Endodermal cell (in vitro differentiated cells): Measurements from ENCODE around the gene TCF4. TPM values are rescaled to one million over a fixed set of nuclear protein-coding genes. Genes with fewer than 3 reads are reported as not detected.

Source experiments
- DNase-seq: peaks from one replicate; pipeline ENCODE4 v3.0.0-alpha.2; 2017
- H3K27ac ChIP-seq: 2 replicates; pipeline ENCODE4 v1.5.1; 2013; ENCODE audit warnings: mild to moderate bottlenecking, low read depth, low read length, moderate library complexity
- H3K27me3 ChIP-seq: 2 replicates; pipeline ENCODE4 v1.6.1; 2013; ENCODE audit warnings: mild to moderate bottlenecking, low read length, moderate library complexity; ENCODE audit not compliant: insufficient read depth, control insufficient read depth, poor library complexity, severe bottlenecking
- H3K36me3 ChIP-seq: 2 replicates; pipeline ENCODE4 v1.7.0; 2013; ENCODE audit warnings: mild to moderate bottlenecking, low read length, moderate library complexity; ENCODE audit not compliant: control insufficient read depth, insufficient read depth
- H3K4me1 ChIP-seq: one replicate; pipeline ENCODE4 v1.7.0; 2013; ENCODE audit warnings: low read length; ENCODE audit not compliant: control insufficient read depth, insufficient read depth
- H3K4me3 ChIP-seq: 2 replicates; pipeline ENCODE4 v1.5.1; 2013; ENCODE audit warnings: mild to moderate bottlenecking, low read length, moderate library complexity
- H3K9ac ChIP-seq: 2 replicates; pipeline ENCODE4 v1.6.1; 2013; ENCODE audit warnings: mild to moderate bottlenecking, low read length, moderate library complexity; ENCODE audit not compliant: poor library complexity, severe bottlenecking; ENCODE audit errors: extremely low read depth
- H3K9me3 ChIP-seq: 2 replicates; pipeline ENCODE4 v1.6.1; 2013; ENCODE audit warnings: mild to moderate bottlenecking, low read length, moderate library complexity; ENCODE audit not compliant: control insufficient read depth
- H3K27ac Mint-ChIP-seq: 2 replicates; pipeline ENCODE4 v1.8.0; 2020; ENCODE audit warnings: mixed read lengths
- H3K27me3 Mint-ChIP-seq: 2 replicates; pipeline ENCODE4 v1.8.0; 2021; ENCODE audit warnings: mild to moderate bottlenecking, mixed read lengths; ENCODE audit not compliant: insufficient read depth
- H3K36me3 Mint-ChIP-seq: 2 replicates; pipeline ENCODE4 v1.8.0; 2020; ENCODE audit warnings: low read depth, mixed read lengths
- H3K4me1 Mint-ChIP-seq: 2 replicates; pipeline ENCODE4 v1.8.0; 2020; ENCODE audit warnings: mixed read lengths
- H3K4me3 Mint-ChIP-seq: 2 replicates; pipeline ENCODE4 v1.8.0; 2020; ENCODE audit warnings: mild to moderate bottlenecking, moderate library complexity, mixed read lengths
- H3K9me3 Mint-ChIP-seq: 2 replicates; pipeline ENCODE4 v1.8.0; 2020; ENCODE audit warnings: mild to moderate bottlenecking, mixed read lengths
- CTCF ChIP-seq: fragments of 200-600 bp; sonication (generic); conservative IDR thresholded peaks from 2 replicates; pipeline ENCODE4 v1.5.0; 2021; ENCODE audit warnings: antibody characterized with exemption, mild to moderate bottlenecking
- WGBS, 2 experiments: methylation state at CpG; one replicate each; pipeline versions ENCODE4 v1.1.5 to v1.1.7; 2013; ENCODE audit warnings: missing lambda C conversion rate in 2 of 2, mixed read lengths in 1 of 2; ENCODE audit not compliant: insufficient coverage in 1 of 2, insufficient read length in 1 of 2; 5-methylcytosine and 5-hydroxymethylcytosine counted together
- total RNA-seq, 2 donors: library from RNA; stranded (reverse); fragmentation: NEBNext Ultra II Directional in 1 of 2; extraction: Animal tissue kit (Norgen Biotek cat#: 25700) in 1 of 2; gene quantifications; 2 replicates in 1 of 2; 3 replicates in 1 of 2; pipeline ENCODE4 v1.2.1, GENCODE V29; 2021

Gene TCF4
- total RNA-seq, 2 donors from 2014 or later = 40.4 to 58.5 TPM

GRCh38 chr18:55486936-55487335, 101.1 kb downstream of the TCF4 start:
- Histone ChIP-seq H3K27ac (no peak overlapping the region), H3K4me1 (peaks cover 5% of the 10 kb centered on the region), H3K4me3 (no peak overlapping the region), H3K9me3 (no peaks in the 10 kb centered on the region), H3K27me3 (no peaks in the 10 kb centered on the region), H3K36me3 (no peaks in the 10 kb centered on the region), H3K9ac (no peak overlapping the region)
- Mint-ChIP-seq H3K36me3 (no peaks in the 10 kb centered on the region), H3K27ac (no peak overlapping the region), H3K27me3 (no peaks in the 10 kb centered on the region), H3K4me3 (no peak overlapping the region), H3K9me3 (no peaks in the 10 kb centered on the region), H3K4me1 (peaks cover 25% of the 10 kb centered on the region)
- WGBS, 2 experiments = 90 to 100% methylated on average over 1 to 3 of the region's 3 CpGs
- DNase-seq = no peak
- no peak for TF ChIP-seq CTCF

- DNase-seq = no peak
- Mint-ChIP-seq H3K4me3 (no peak overlapping the region), H3K27ac (no peak overlapping the region), H3K27me3 (no peaks in the 10 kb centered on the region), H3K4me1 (peaks cover 20% of the 10 kb centered on the region), H3K9me3 (no peaks in the 10 kb centered on the region), H3K36me3 (no peaks in the 10 kb centered on the region)
- Histone ChIP-seq H3K9me3 (no peaks in the 10 kb centered on the region), H3K27me3 (no peaks in the 10 kb centered on the region), H3K9ac (no peak overlapping the region), H3K27ac (no peak overlapping the region), H3K36me3 (no peaks in the 10 kb centered on the region), H3K4me3 (no peak overlapping the region), H3K4me1 (peaks cover 5% of the 10 kb centered on the region)
- no peak for TF ChIP-seq CTCF
- WGBS, 2 experiments = 93 to 100% methylated on average over 1 of the region's 2 CpGs
Measured at GRCh38 chr18:55485666-55486065, 102.3 kb downstream of the TCF4 start.

- no peak for TF ChIP-seq CTCF
- Histone ChIP-seq H3K4me1 (peaks cover 5% of the 10 kb centered on the region), H3K27me3 (no peaks in the 10 kb centered on the region), H3K9ac (no peak overlapping the region), H3K9me3 (no peaks in the 10 kb centered on the region), H3K36me3 (no peaks in the 10 kb centered on the region), H3K4me3 (no peak overlapping the region), H3K27ac (no peak overlapping the region)
- Mint-ChIP-seq H3K27ac (no peak overlapping the region), H3K36me3 (no peaks in the 10 kb centered on the region), H3K9me3 (no peaks in the 10 kb centered on the region), H3K4me1 (peaks cover 20% of the 10 kb centered on the region), H3K27me3 (no peaks in the 10 kb centered on the region), H3K4me3 (no peak overlapping the region)
- 95 to 100% methylated on average over 1 to 2 of the region's 2 CpGs for WGBS, 2 experiments
- no peak for DNase-seq
Measured at GRCh38 chr18:55484773-55485172, 103.2 kb downstream of the TCF4 start.
